Peyer's patch (tissue), 4 donors: ENCODE measurements around the gene ZNF350.

Experiments
- CTCF ChIP-seq, 6 experiments: fragments of 450-650 bp in 4 of 6; fragments of 200-600 bp in 2 of 6; sonication (generic) in 1 of 6; IDR thresholded peaks; one replicate each; pipeline ENCODE4 v1.5.1; 2017 to 2019; ENCODE audit warnings: antibody characterized with exemption in 6 of 6, mild to moderate bottlenecking in 3 of 6, moderate library complexity in 1 of 6
- POLR2A ChIP-seq, 2 donors: fragments of 450-650 bp; IDR thresholded peaks; one replicate each; pipeline ENCODE4 v1.5.1; 2017; ENCODE audit warnings: antibody characterized with exemption in 2 of 2, mild to moderate bottlenecking in 2 of 2, moderate library complexity in 2 of 2

GRCh38 chr19:52007451-52007805 lies 20.8 kb upstream of the ZNF350 start:
- TF ChIP-seq POLR2A (IDR thresholded peaks at IDR 0.05) (no peak), CTCF (IDR thresholded peaks at IDR 0.05) (no peak)
